KOPT-K1 (cell line): Measurements from ENCODE around the gene NOTCH1.
"Not testable (repeated sequence)": the region's sequence is repeated elsewhere in the genome, so short reads cannot be mapped to it uniquely, and the experiment has no call there.

Source experiments
- H3K27ac ChIP-seq: fragments of 200-600 bp; sonication (generic); 2 replicates; pipeline ENCODE4 v1.5.1; 2016; ENCODE audit warnings: antibody characterized with exemption, mild to moderate bottlenecking, low read depth, low read length; ENCODE audit not compliant: poor library complexity, severe bottlenecking
- H3K36me3 ChIP-seq: fragments of 200-600 bp; sonication (generic); 2 replicates; pipeline ENCODE4 v1.5.1; 2017; ENCODE audit warnings: antibody characterized with exemption, mild to moderate bottlenecking, low read length, moderate library complexity; ENCODE audit not compliant: insufficient read depth
- H3K9me3 ChIP-seq: fragments of 200-600 bp; sonication (generic); 2 replicates; pipeline ENCODE4 v1.5.1; 2017; ENCODE audit warnings: antibody characterized with exemption, low read length, mild to moderate bottlenecking; ENCODE audit not compliant: insufficient read depth, poor library complexity, severe bottlenecking

Gene NOTCH1

GRCh38 chr9:136584401-136584932 is 38.6 kb upstream of the NOTCH1 start:
- no peaks in the 10 kb centered on the region for H3K9me3 ChIP-seq
- no peaks in the 10 kb centered on the region for H3K36me3 ChIP-seq
- H3K27ac ChIP-seq: peak overlapping the region; percentile 100

- Histone ChIP-seq H3K9me3 (no peaks in the 10 kb centered on the region), H3K27ac (peak overlapping the region; percentile 100), H3K36me3 (no peaks in the 10 kb centered on the region)
These were observed 37.3 kb upstream of the NOTCH1 start for GRCh38 chr9:136582977-136583735.

- Histone ChIP-seq H3K36me3 (no peaks in the 10 kb centered on the region), H3K27ac (no peak overlapping the region), H3K9me3 (no peaks in the 10 kb centered on the region)
These were observed 36.0 kb upstream of the NOTCH1 start for GRCh38 chr9:136581614-136582447.

DNA sequence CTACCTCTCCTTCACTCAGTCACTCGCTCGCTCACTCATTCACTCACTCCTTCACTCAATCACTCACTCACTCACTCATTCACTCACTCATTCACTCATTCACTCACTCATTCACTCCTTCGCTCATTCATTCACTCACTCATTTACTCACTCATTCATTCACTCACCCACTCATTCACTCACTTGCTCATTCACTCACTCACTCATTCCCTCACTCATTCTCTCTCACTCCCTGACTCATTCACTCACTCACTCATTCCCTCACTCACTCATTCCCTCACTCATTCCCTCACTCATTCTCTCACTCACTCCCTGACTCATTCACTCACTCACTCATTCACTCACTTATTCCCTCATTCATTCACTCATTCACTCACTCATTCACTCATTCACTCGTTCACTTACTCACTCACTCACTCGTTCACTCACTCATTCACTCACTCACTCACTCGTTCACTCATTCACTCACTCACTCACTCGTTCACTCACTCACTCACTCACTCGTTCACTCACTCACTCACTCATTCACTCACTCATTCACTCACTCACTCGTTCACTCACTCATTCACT is 33.9 kb upstream of the NOTCH1 start:
- H3K36me3 ChIP-seq, H3K9me3 ChIP-seq, H3K27ac ChIP-seq: not testable (repeated sequence)

DNA sequence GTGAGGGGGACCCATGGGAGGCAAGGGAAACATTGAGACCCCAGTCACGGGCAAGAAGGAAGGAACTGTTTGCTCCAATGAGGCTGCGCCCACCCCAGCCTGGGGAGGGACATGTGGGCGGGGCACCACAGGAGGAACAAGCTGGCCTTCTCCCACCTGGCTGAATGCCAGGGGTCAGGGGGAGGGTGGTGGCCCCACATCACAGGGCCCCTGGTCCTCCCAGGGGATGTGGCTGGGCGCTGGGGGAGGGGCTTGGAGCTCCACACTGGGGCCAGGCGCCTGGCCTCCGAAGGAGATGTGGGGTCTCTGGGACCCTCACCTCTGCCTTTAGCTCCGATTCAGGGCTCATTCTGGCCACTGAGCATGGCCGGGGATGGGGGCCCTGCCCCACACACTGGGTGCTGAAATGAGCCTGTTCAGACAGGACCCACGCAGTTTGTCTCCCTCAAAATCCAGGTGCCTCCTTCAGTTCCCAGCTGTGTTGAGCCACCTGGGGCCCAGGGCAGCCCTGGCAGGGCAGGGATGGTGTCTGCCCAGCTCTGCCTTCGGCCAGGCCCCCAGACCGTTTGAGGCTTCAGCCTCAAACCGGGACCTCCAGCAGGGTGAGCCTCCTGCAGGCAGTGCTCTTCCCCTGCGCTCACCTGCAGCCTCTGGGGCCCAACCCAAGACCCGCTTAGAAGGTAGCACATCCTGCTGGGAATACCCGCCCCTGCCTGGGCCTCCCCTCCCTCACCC is 33.2 kb upstream of the NOTCH1 start:
- H3K36me3 ChIP-seq: no peaks in the 10 kb centered on the region
- H3K9me3 ChIP-seq: no peaks in the 10 kb centered on the region
- peak overlapping the region; percentile 21 for H3K27ac ChIP-seq

GRCh38 chr9:136578626-136578914 is 32.7 kb upstream of the NOTCH1 start:
- Histone ChIP-seq H3K9me3 (no peaks in the 10 kb centered on the region), H3K36me3 (no peaks in the 10 kb centered on the region), H3K27ac (peak overlapping the region; percentile 21)

DNA sequence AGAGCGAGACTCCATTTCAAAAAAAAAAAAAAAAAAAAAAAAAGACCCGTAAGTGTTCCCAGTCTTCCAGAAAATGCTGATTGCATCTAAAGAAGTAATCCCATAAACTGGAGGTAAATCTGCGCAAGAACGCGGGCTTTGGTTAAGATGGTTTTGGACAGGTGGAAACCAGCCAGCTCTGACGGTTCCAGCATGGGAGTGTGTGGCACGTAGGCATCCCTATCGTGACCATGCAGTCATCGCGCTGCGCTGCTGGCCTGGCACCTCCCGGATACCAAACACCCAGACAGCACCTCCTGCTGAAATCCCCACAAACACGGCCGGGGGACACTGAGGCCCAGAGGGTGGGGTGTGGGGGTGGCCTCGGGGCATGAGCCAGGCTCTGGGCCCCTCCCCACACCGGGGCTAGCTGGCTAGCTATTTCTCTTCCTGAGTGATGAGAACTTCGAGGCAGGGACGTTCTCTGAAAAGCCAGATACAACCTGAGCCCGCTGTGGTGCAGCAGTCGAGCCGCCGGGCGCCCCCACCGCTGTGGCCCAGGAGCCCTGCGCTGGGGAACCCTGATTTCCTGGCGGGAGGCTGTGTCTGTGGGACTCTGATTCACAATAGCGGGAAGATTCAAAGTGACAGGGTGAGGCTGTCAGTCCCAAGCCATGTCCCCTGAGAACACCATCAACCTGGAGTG is 32.2 kb upstream of the NOTCH1 start:
- Histone ChIP-seq H3K36me3 (no peaks in the 10 kb centered on the region), H3K9me3 (no peaks in the 10 kb centered on the region), H3K27ac (peak overlapping the region; percentile 21)

DNA sequence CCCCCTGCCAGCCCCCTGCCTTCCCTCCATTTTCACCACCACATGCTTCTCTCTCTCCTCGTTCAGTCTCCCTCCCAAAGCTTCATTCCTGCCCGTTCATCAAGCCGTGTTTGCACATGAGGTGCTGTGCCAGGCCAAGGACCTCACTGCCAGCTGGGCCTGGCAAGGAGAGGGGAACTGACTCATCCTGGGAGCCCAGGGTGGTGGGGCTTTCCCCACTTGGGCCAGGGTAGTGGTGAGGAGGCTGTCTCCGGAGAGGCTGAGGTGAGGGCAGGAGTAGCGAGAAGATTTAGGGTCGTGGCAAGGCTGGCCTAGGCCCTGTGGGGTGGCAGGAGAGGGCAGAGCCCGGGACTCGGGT is 30.4 kb upstream of the NOTCH1 start:
- no peaks in the 10 kb centered on the region for H3K36me3 ChIP-seq
- no peaks in the 10 kb centered on the region for H3K9me3 ChIP-seq
- peak overlapping the region; percentile 5 for H3K27ac ChIP-seq

- H3K27ac ChIP-seq: peak overlapping the region; percentile 5
- H3K9me3 ChIP-seq: no peaks in the 10 kb centered on the region
- no peaks in the 10 kb centered on the region for H3K36me3 ChIP-seq
These were observed 29.9 kb upstream of the NOTCH1 start for GRCh38 chr9:136575626-136576268.

DNA sequence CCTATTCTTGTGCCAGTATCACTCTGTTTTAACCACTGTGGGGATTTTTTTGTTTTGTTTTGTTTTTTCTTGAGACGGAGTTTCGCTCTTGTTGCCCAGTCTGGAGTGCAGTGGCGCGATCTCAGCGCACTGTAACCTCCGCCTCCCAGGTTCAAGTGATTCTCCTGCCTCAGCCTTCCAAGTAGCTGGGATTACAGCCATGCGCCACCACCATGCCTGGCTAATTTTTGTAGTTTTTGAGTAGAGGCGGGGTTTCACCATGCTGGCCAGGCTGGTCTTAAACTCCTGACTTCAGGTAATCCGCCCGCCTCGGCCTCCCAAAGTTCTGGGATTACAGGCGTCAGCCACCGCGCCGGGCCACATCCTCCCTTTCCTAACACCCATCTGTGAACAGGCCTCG is 28.8 kb upstream of the NOTCH1 start:
- not testable (repeated sequence) for H3K27ac ChIP-seq, H3K36me3 ChIP-seq, H3K9me3 ChIP-seq

- Histone ChIP-seq H3K27ac (peak overlapping the region; percentile 26), H3K36me3 (no peaks in the 10 kb centered on the region), H3K9me3 (no peaks in the 10 kb centered on the region)
These were observed 27.2 kb upstream of the NOTCH1 start for GRCh38 chr9:136572828-136573625.

GRCh38 chr9:136572003-136572827 is 26.4 kb upstream of the NOTCH1 start:
- Histone ChIP-seq H3K27ac (peak overlapping the region; percentile 26), H3K9me3 (no peaks in the 10 kb centered on the region), H3K36me3 (no peaks in the 10 kb centered on the region)

DNA sequence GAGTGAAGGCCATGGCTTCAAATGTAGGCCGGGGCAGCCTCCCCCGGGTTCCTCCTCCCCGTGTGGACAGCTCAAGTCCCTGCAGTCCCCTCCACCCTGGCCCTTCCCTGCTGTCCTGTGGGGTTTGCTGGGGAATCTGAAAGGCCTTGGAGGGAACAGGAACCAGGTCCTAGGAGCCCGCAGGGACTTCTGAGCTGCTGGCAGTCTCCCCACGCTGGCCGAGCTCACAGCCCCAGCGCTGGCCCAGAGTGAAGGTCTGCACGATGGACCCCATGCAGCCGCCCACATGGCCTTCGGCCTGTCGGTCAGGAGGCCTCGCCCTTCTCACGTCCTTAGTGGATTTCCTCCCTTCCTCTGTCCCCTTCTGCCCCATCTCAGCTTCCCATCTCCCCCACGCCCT is 25.7 kb upstream of the NOTCH1 start:
- Histone ChIP-seq H3K36me3 (no peaks in the 10 kb centered on the region), H3K27ac (no peak overlapping the region), H3K9me3 (no peaks in the 10 kb centered on the region)
